Heart left ventricle (tissue), 16 donors: ENCODE results near the gene TECPR2. TPM values are rescaled to one million over a fixed set of nuclear protein-coding genes. Genes with fewer than 3 reads are reported as not detected.

Experiments used
- ATAC-seq, 4 donors: fragments of 200-7000 bp; cut with Tn5 transposase; one replicate each; pipeline ENCODE4 v1.9.1; 2020 to 2022; ENCODE audit warnings: moderate library complexity in 4 of 4, mild to moderate bottlenecking in 3 of 4, moderate number of reproducible peaks in 1 of 4
- DNase-seq, 5 donors: peaks; one replicate each; pipeline ENCODE4 v3.0.0-alpha.2; 2020
- H3K27ac ChIP-seq, 12 donors: fragments of 200-600 bp; sonication (generic) in 4 of 12; one replicate each; pipeline versions ENCODE4 v1.5.0 to v1.8.0; 2016 to 2022; ENCODE audit warnings: mild to moderate bottlenecking in 2 of 12
- H3K27me3 ChIP-seq, 9 donors: fragments of 200-600 bp; sonication (generic) in 2 of 9; one replicate each; pipeline versions ENCODE4 v1.5.1 to v1.8.0; 2016 to 2022; ENCODE audit warnings: mild to moderate bottlenecking in 3 of 9
- H3K36me3 ChIP-seq, 9 donors: fragments of 200-600 bp; sonication (generic) in 2 of 9; one replicate each; pipeline versions ENCODE4 v1.5.0 to v1.8.0; 2018 to 2022; ENCODE audit warnings: mild to moderate bottlenecking in 2 of 9
- H3K4me1 ChIP-seq, 12 donors: fragments of 200-600 bp; sonication (generic) in 4 of 12; one replicate each; pipeline versions ENCODE4 v1.5.0 to v1.8.0; 2016 to 2022; ENCODE audit warnings: mild to moderate bottlenecking in 3 of 12
- H3K4me3 ChIP-seq, 12 donors: fragments of 200-600 bp; sonication (generic) in 4 of 12; one replicate each; pipeline versions ENCODE4 v1.5.0 to v1.8.0; 2017 to 2022; ENCODE audit warnings: mild to moderate bottlenecking in 9 of 12, moderate library complexity in 4 of 12
- H3K9me3 ChIP-seq, 12 donors: fragments of 200-600 bp; sonication (generic) in 4 of 12; one replicate each; pipeline versions ENCODE4 v1.5.0 to v1.8.0; 2016 to 2022; ENCODE audit warnings: mild to moderate bottlenecking in 1 of 12
- POLR2A ChIP-seq, 2 donors: fragments of 450-650 bp; IDR thresholded peaks; one replicate each; pipeline ENCODE4 v1.6.1; 2017; ENCODE audit warnings: antibody characterized with exemption in 2 of 2, mild to moderate bottlenecking in 2 of 2, moderate library complexity in 2 of 2
- WGBS, 4 donors: extraction: QIAGEN DNeasy Blood & Tissue Kit in 2 of 4; methylation state at CpG; one replicate each; pipeline versions ENCODE4 v1.1.5 to v1.1.7; 2013 to 2018; 5-methylcytosine and 5-hydroxymethylcytosine counted together
- intact Hi-C, 10 donors: fragments of 100-400 bp; cut with DNase I; formaldehyde crosslinking; loops; one replicate each; pipeline versions ENCODE4 v1.11.1 to v1.14.2; 2022
- polyA plus RNA-seq, 2 donors: library from polyadenylated mRNA; stranded (reverse); fragments of 200-250 nt; gene quantifications; one replicate each; pipeline ENCODE4 v1.2.3, GENCODE V29; 2013
- total RNA-seq, 9 donors: library from RNA; depleted of rRNA in 2 of 9; stranded (reverse); fragments of >200 nt in 2 of 9; fragmentation: NEBNext Ultra II Directional in 3 of 9; extraction: Animal tissue kit (Norgen Biotek cat#: 25700) in 3 of 9; gene quantifications; one replicate each; pipeline versions ENCODE4 v1.1.0 to v1.2.4, GENCODE V29; 2016 to 2023
- TF ChIP-seq, protein P1 (sequence below), 12 donors: fragments of 200-600 bp; sonication (generic) in 4 of 12; IDR thresholded peaks; one replicate each; pipeline versions ENCODE4 v1.5.0 to v1.8.0; 2018 to 2022; ENCODE audit warnings: antibody characterized with exemption in 12 of 12, mild to moderate bottlenecking in 5 of 12
- donor health status: ischemic (EF 13 %, LVEDD 7.1; RV severe dilation, severe dysfunction).
- donor health status: healthy with polysubstance abuse.
- donor health status: DM: no; HTN: yes; CAD: no.
- donor health status: DM: no; HTN: no; CAD: no.
- donor health status: ischemic (EF 25% LVEDD 6.9; RV normal size, moderate dysfunction).
- donor health status: ischemic (EF 25% LVEDD 5.7; RV mildly dilated, moderate dysfunction).
- donor health status: healthy.
- donor health status: DM: yes; HTN: yes; CAD: no.
- donor health status: ischemic (EF 35%, LVEDD 5.7; RV mildly dilated, moderate dysfunction).
- donor health status: nonischemic (EF 11% LVEDD 7.7; RV severe dilation, severe dysfunction).
- donor health status: DM: yes; HTN: yes; CAD: no.
- donor health status: PGD.
- donor health status: ischemic (EF 29% LVEDD 5.4; RV normal size, mild dysfunction).
- donor health status: nonischemic (EF 23%, LVEDD 6.1; RV moderate dilation, normal function).

TECPR2 gene
- total and polyA plus RNA-seq, 11 donors, result 9.9 to 30.6 (median 22.3) TPM

DNA sequence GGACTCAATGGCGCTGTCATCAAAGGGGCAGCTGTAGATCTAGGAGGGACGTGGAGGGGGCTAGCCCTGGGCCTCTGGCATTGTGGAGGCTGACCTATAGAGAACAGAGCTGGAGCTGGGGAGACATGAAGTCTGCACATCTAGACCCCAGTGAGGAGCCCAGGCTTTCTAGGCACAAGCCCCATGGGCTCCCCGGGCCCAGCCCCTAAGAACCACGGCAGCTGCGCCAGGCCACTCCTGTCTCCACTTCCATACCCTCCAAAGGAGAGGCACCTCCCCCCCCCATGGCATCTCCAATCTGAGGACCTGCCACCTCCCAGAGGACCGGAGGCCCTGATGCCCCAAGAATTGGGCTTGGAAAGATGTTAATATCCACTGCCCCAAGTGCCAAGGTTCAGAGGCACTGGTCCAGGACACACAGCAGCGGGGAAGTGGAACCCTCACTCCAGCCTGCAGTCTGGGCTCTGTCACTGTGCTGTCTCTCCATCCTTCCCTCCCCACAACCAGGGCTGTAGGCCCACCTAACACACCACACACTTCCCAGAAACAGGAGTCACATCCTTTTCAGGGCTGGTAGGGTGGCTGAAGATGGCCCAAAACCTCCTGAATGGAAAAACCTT lies 142.4 kb downstream of the TECPR2 start:
- ATAC-seq (no peak), DNase-seq (peak in 1 of 5 donors; percentile 43)
- 64 to 97% (median 72%) methylated on average over 3 to 7 of the region's 7 CpGs for WGBS, 4 donors
- H3K36me3 ChIP-seq, result peaks cover 0 to 19% (median 12%) of the 10 kb centered on the region in 9 donors
- no peak for TF ChIP-seq POLR2A (IDR thresholded peaks at IDR 0.05)
- TF ChIP-seq, protein P1, sequence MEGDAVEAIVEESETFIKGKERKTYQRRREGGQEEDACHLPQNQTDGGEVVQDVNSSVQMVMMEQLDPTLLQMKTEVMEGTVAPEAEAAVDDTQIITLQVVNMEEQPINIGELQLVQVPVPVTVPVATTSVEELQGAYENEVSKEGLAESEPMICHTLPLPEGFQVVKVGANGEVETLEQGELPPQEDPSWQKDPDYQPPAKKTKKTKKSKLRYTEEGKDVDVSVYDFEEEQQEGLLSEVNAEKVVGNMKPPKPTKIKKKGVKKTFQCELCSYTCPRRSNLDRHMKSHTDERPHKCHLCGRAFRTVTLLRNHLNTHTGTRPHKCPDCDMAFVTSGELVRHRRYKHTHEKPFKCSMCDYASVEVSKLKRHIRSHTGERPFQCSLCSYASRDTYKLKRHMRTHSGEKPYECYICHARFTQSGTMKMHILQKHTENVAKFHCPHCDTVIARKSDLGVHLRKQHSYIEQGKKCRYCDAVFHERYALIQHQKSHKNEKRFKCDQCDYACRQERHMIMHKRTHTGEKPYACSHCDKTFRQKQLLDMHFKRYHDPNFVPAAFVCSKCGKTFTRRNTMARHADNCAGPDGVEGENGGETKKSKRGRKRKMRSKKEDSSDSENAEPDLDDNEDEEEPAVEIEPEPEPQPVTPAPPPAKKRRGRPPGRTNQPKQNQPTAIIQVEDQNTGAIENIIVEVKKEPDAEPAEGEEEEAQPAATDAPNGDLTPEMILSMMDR (IDR thresholded peaks at IDR 0.05), result no peak
- peak overlapping the region; percentile 74 to 98 (median 87) for H3K27ac ChIP-seq
- H3K9me3 ChIP-seq, result no peaks in the 10 kb centered on the region
- peaks cover 0 to 81% (median 36%) of the 10 kb centered on the region in 12 donors for H3K4me1 ChIP-seq
- intact Hi-C loops, result no loop called here
- H3K27me3 ChIP-seq, result no peaks in the 10 kb centered on the region
- no peak overlapping the region for H3K4me3 ChIP-seq

DNA sequence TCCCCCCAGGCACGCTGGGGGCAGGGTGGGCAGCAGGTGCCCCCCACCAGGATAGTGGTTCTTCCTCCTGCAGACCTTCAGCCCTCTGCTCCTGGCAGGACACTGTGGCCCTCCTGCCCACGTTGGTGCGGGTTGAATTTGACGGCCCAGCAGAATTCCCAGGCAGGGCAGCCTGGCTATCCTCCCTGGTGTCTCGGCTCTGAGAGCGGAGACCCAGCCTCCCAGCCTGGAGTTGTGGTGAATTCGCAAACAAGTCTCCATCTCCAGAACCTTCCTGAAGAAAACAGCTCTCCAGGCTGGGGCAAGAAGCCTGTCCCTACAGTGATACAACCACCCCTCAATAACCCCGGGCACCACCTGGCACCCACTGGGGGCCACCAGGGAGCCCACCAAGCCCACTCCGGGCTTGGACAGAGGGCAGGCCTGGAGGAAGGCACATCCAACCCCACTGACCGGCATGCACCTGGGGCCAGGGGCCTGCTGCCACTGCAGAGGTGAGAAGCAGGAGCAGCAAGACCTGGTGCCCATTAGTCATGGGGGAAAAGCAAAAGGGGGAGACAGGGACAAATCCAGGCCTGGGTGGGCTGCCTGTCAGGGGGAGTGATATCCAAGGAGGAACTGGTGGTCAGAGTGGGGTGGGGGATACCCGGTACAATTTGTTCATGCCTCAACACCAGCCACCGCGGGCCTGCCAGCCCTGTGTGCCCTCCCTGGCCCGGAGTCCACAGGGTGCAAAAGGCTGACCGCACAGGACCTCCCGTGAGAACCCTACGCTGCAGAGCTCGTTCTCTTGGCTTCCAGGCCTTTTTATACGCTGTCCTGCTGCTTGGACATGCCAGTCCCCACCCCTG lies 143.3 kb downstream of the TECPR2 start:
- Histone ChIP-seq H3K9me3 (no peaks in the 10 kb centered on the region), H3K4me3 (no peak overlapping the region), H3K36me3 (peaks cover 0 to 19% (median 12%) of the 10 kb centered on the region in 9 donors), H3K27me3 (no peaks in the 10 kb centered on the region), H3K27ac (peak overlapping the region in 11 of 12 donors; percentile 74 to 98 (median 88)), H3K4me1 (peaks cover 0 to 79% (median 33%) of the 10 kb centered on the region in 12 donors)
- intact Hi-C loops, result no loop called here
- DNase-seq, result peak in 1 of 5 donors; percentile 57
- ATAC-seq, result no peak
- 73 to 88% (median 86%) methylated on average over 17 to 19 of the region's 19 CpGs for WGBS, 4 donors
- TF ChIP-seq, protein P1 (IDR thresholded peaks at IDR 0.05), result no peak
- no peak for TF ChIP-seq POLR2A (IDR thresholded peaks at IDR 0.05)

DNA sequence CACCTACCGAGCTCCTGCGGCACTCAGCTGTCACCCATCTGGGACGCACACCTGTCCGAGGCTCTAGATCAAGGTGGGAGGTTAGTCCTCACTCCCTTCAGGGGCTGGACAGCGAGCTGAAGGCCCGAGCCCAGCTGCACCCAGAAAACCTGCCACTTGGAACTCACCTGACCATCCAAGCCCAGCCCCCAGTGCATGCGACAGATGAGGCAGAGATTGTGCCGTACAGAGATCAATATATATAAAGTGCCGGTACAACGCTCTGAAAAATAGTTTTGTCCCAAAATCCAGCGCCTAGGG lies 143.8 kb downstream of the TECPR2 start:
- ATAC-seq, result no peak
- DNase-seq, result no peak
- H3K4me1 ChIP-seq, result peaks cover 0 to 74% (median 27%) of the 10 kb centered on the region in 12 donors
- peaks cover 0 to 19% (median 12%) of the 10 kb centered on the region in 9 donors for H3K36me3 ChIP-seq
- H3K4me3 ChIP-seq, result no peak overlapping the region
- no peak for TF ChIP-seq POLR2A (IDR thresholded peaks at IDR 0.05)
- TF ChIP-seq, protein P1 (IDR thresholded peaks at IDR 0.05), result no peak
- WGBS, 4 donors, result 92 to 95% (median 93%) methylated on average over 8 to 11 of the region's 11 CpGs
- intact Hi-C loops, result no loop called here
- H3K27ac ChIP-seq, result peak overlapping the region in 6 of 12 donors; percentile 74 to 98 (median 90)
- H3K27me3 ChIP-seq, result no peaks in the 10 kb centered on the region
- no peaks in the 10 kb centered on the region for H3K9me3 ChIP-seq
